GM23338 (cell line): ENCODE measurements around the gene DNAJB6. TPM values are rescaled to one million over a fixed set of nuclear protein-coding genes. Genes with fewer than 3 reads are reported as not detected.

Experiments
- ATAC-seq: fragments of 200-7000 bp; cut with Tn5 transposase; 3 replicates; pipeline ENCODE4 v1.9.1; 2020
- DNase-seq: peaks from one replicate; pipeline ENCODE4 v3.0.0-alpha.2; 2015; ENCODE audit warnings: low spot score
- H2AFZ ChIP-seq: fragments of 200-600 bp; sonication (generic); 2 replicates; pipeline ENCODE4 v1.8.0; 2016; ENCODE audit warnings: antibody characterized with exemption, mild to moderate bottlenecking, moderate library complexity
- H3F3A ChIP-seq: fragments of 200-600 bp; sonication (generic); replicated peaks from 2 replicates; pipeline ENCODE4 v1.8.0; 2017; ENCODE audit warnings: antibody characterized with exemption, mixed run types, low read depth
- H3K27ac ChIP-seq: fragments of 200-600 bp; sonication (generic); 2 replicates; pipeline ENCODE4 v1.6.1; 2016; ENCODE audit warnings: low read depth
- H3K27me3 ChIP-seq: fragments of 200-600 bp; sonication (generic); 2 replicates; pipeline ENCODE4 v1.8.0; 2016; ENCODE audit warnings: mild to moderate bottlenecking, mixed run types, moderate library complexity; ENCODE audit not compliant: insufficient read depth
- H3K36me3 ChIP-seq: fragments of 200-600 bp; sonication (generic); 2 replicates; pipeline ENCODE4 v1.8.0; 2016; ENCODE audit warnings: mild to moderate bottlenecking; ENCODE audit not compliant: insufficient read depth
- H3K4me1 ChIP-seq: fragments of 200-600 bp; sonication (generic); 2 replicates; pipeline ENCODE4 v1.8.0; 2016; ENCODE audit warnings: mild to moderate bottlenecking, moderate library complexity; ENCODE audit not compliant: insufficient read depth
- H3K4me2 ChIP-seq: fragments of 200-600 bp; sonication (generic); 2 replicates; pipeline ENCODE4 v1.7.1; 2017; ENCODE audit warnings: mixed run types
- H3K4me3 ChIP-seq: fragments of 200-600 bp; sonication (generic); 2 replicates; pipeline ENCODE4 v1.6.1; 2016; ENCODE audit warnings: mixed run types
- H3K79me2 ChIP-seq: fragments of 200-600 bp; sonication (generic); replicated peaks from 2 replicates; pipeline ENCODE4 v1.8.0; 2017; ENCODE audit warnings: mild to moderate bottlenecking; ENCODE audit not compliant: insufficient read depth
- H3K9me2 ChIP-seq: fragments of 200-600 bp; sonication (generic); 2 replicates; pipeline ENCODE4 v1.8.0; 2017; ENCODE audit not compliant: insufficient read depth
- H4K20me1 ChIP-seq: fragments of 200-600 bp; sonication (generic); replicated peaks from 2 replicates; pipeline ENCODE4 v1.8.0; 2017; ENCODE audit warnings: mild to moderate bottlenecking; ENCODE audit not compliant: insufficient read depth
- H3K27ac Mint-ChIP-seq: 2 replicates; pipeline ENCODE4 v1.8.0; 2020; ENCODE audit warnings: inconsistent platforms, mild to moderate bottlenecking, moderate library complexity, mixed read lengths
- H3K27me3 Mint-ChIP-seq: 3 replicates; pipeline ENCODE4 v1.8.0; 2022; ENCODE audit warnings: low read depth, mild to moderate bottlenecking, moderate library complexity, mixed read lengths, inconsistent platforms; ENCODE audit not compliant: insufficient read depth, poor library complexity
- H3K36me3 Mint-ChIP-seq: 3 replicates; pipeline ENCODE4 v1.8.0; 2021; ENCODE audit warnings: low read depth, mild to moderate bottlenecking, inconsistent platforms, moderate library complexity, mixed read lengths
- H3K4me1 Mint-ChIP-seq: 3 replicates; pipeline ENCODE4 v1.8.0; 2020; ENCODE audit warnings: mild to moderate bottlenecking, inconsistent platforms, mixed read lengths
- H3K4me3 Mint-ChIP-seq: 3 replicates; pipeline ENCODE4 v1.8.0; 2021; ENCODE audit warnings: moderate library complexity, mild to moderate bottlenecking, inconsistent platforms, mixed read lengths
- H3K9me3 Mint-ChIP-seq: 3 replicates; pipeline ENCODE4 v1.8.0; 2020; ENCODE audit warnings: moderate library complexity, mild to moderate bottlenecking, inconsistent platforms, mixed read lengths
- CREB1 ChIP-seq: fragments of 250-450 bp; sonication (Bioruptor Pico); IDR thresholded peaks from 2 replicates; pipeline ENCODE4 v1.5.0; 2020; ENCODE audit warnings: low read depth, mild to moderate bottlenecking, moderate library complexity
- EZH2 ChIP-seq: fragments of 200-600 bp; sonication (generic); IDR thresholded peaks from one replicate; pipeline ENCODE4 v1.8.0; 2017; ENCODE audit warnings: antibody characterized with exemption, mild to moderate bottlenecking, low read depth; ENCODE audit not compliant: unreplicated experiment
- EZH2phosphoT487 ChIP-seq: fragments of 200-600 bp; sonication (generic); IDR thresholded peaks from one replicate; pipeline ENCODE4 v1.8.1; 2018; ENCODE audit warnings: antibody characterized with exemption; ENCODE audit not compliant: unreplicated experiment
- JUNB ChIP-seq: IDR thresholded peaks from one replicate; pipeline ENCODE4 v1.6.1; 2016; ENCODE audit warnings: antibody characterized with exemption; ENCODE audit not compliant: unreplicated experiment
- NANOG ChIP-seq: IDR thresholded peaks from 2 replicates; pipeline ENCODE4 v1.6.1; 2016; ENCODE audit warnings: antibody characterized with exemption, borderline replicate concordance
- POLR2AphosphoS5 ChIP-seq: IDR thresholded peaks from 2 replicates; pipeline ENCODE4 v1.6.1; 2016; ENCODE audit warnings: antibody characterized with exemption, low read depth
- STAT1 ChIP-seq: IDR thresholded peaks from one replicate; pipeline ENCODE4 v1.6.1; 2016; ENCODE audit warnings: antibody characterized with exemption; ENCODE audit not compliant: unreplicated experiment
- ZNF114 ChIP-seq: fragments of 250-450 bp; sonication (Bioruptor Pico); IDR thresholded peaks from 2 replicates; pipeline ENCODE4 v1.5.0; 2020; ENCODE audit warnings: mild to moderate bottlenecking, moderate library complexity
- ZNF331 ChIP-seq: fragments of 250-450 bp; sonication (Bioruptor Pico); IDR thresholded peaks from 2 replicates; pipeline ENCODE4 v1.5.0; 2020; ENCODE audit warnings: low read depth, mild to moderate bottlenecking, moderate library complexity
- polyA plus RNA-seq: library from polyadenylated mRNA; unstranded; fragments of >200 nt; fragmentation: Nextera tagmentation; extraction: Ambion mirVana; gene quantifications from 2 replicates; pipeline ENCODE4 v1.2.1, GENCODE V29; 2016
- total RNA-seq: library from RNA; depleted of rRNA; stranded (reverse); fragments of >200 nt; shearing (Covaris generic); gene quantifications from 2 replicates; pipeline ENCODE4 v1.2.3, GENCODE V29; 2014
- TF ChIP-seq, protein P1 (sequence below), 2 experiments: fragments of 200-600 bp in 1 of 2; sonication (generic) in 1 of 2; conservative IDR thresholded peaks; 2 replicates each; pipeline versions ENCODE4 v1.5.1 to v1.6.1; 2016 to 2017; ENCODE audit warnings: antibody characterized with exemption in 2 of 2, low read depth in 2 of 2, mild to moderate bottlenecking in 2 of 2, moderate library complexity in 1 of 2
- TF ChIP-seq, protein P2 (sequence below): IDR thresholded peaks from 2 replicates; pipeline ENCODE4 v1.6.1; 2016; ENCODE audit warnings: antibody characterized with exemption
- TF ChIP-seq, protein P3 (sequence below): IDR thresholded peaks from one replicate; pipeline ENCODE4 v1.6.1; 2018; ENCODE audit warnings: antibody characterized with exemption; ENCODE audit not compliant: unreplicated experiment

The DNAJB6 gene
- total and polyA plus RNA-seq, 2 experiments from 2014 or later, result 308 to 322 TPM

DNA sequence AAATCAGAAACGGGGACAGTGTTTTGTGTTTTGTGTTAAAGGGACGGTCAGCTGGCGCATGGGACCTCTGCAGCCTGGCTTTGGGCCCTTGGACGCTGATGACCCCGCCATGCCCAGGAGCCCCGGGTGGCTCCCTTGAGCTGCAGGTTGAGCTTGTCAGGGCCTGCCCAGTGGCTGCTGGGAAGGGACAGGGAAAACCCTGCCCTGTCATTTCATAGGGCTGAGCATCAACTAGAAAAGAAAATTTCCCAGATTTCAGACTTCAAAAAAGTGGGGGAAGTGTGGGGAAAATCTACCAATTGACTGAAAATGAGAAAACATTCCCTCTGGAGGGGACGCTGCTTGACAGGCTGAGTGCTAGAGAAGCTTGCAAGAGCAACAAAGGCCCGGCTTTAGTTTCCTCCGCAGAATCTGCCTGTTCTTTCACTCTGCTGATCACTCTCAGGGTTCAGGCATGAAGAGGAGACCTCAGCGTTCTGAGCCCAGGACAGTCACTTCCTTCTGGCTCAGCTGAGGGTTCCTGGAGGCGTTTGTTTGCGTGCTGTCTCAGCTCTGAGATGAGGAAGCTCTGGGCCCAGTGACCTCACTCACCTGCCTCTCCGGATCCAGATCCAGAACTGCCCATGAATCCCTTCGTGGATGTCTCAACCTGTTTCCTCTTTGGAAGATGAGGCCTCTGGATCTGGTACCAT is 18.6 kb upstream of the DNAJB6 start:
- H3K36me3 Mint-ChIP-seq, result no peaks in the 10 kb centered on the region; the same call in 1 of the 3 replicates
- Histone ChIP-seq H3K36me3 (no peaks in the 10 kb centered on the region), H3K27me3 (no peaks in the 10 kb centered on the region), H2AFZ (peak overlapping the region; percentile 81; the same call in 1 of the 2 replicates), H3K4me1 (peaks cover 17% of the 10 kb centered on the region), H3F3A (no peaks in the 10 kb centered on the region; the same call in 1 of the 2 replicates), H3K4me2 (no peak overlapping the region), H4K20me1 (no peaks in the 10 kb centered on the region), H3K9me2 (no peaks in the 10 kb centered on the region), H3K79me2 (no peaks in the 10 kb centered on the region), H3K4me3 (no peak overlapping the region), H3K27ac (0 out of 2 replicates have a peak overlapping the region, but pooled peaks have one; percentile 74)
- H3K4me3 Mint-ChIP-seq, result no peak overlapping the region
- peaks cover 27% of the 10 kb centered on the region for H3K4me1 Mint-ChIP-seq
- peak overlapping the region; percentile 67; the same call in 1 of the 2 replicates for H3K27ac Mint-ChIP-seq
- H3K9me3 Mint-ChIP-seq, result no peaks in the 10 kb centered on the region; the same call in 1 of the 3 replicates
- H3K27me3 Mint-ChIP-seq, result peaks cover 20% of the 10 kb centered on the region
- ATAC-seq, result no peak
- no peak for DNase-seq
- TF ChIP-seq ZNF331 (CRISPR knock-in tag) (no peak), JUNB (no peak), CREB1 (CRISPR knock-in tag) (no peak), NANOG (no peak), EZH2phosphoT487 (no peak)

DNA sequence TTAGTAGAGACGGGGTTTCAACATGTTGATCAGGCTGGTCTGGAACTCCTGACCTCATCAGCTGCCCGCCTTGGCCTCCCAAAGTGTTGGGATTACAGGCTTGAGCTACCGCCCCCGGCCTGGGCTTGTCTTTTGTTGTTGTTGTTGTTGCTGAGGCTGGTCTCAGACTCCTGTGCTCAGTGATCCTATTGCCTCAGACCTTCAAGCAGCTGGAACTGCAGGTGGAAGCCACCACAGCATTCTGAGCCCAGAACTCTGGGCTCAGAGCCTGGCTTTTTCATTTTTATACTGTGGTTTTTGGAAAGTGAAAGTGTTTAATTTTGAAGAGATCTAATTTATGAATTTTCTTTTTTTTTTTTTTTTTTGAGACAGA is 16.2 kb upstream of the DNAJB6 start:
- no peak for DNase-seq
- H3K36me3 ChIP-seq, result no peaks in the 10 kb centered on the region
- no peak overlapping the region for H3K27ac Mint-ChIP-seq
- H3K36me3 Mint-ChIP-seq, result no peaks in the 10 kb centered on the region; the same call in 2 of the 3 replicates
- H3K27ac ChIP-seq, result peak overlapping the region; percentile 92; the same call in 1 of the 2 replicates
- H3K27me3 ChIP-seq, result no peaks in the 10 kb centered on the region
- H3F3A ChIP-seq, result no peaks in the 10 kb centered on the region; the same call in 1 of the 2 replicates
- peaks cover 3% of the 10 kb centered on the region; the same call in 1 of the 3 replicates for H3K9me3 Mint-ChIP-seq
- H3K4me3 ChIP-seq, result peak overlapping the region; percentile 41; the same call in 1 of the 2 replicates
- H3K4me1 ChIP-seq, result peaks cover 13% of the 10 kb centered on the region
- no peaks in the 10 kb centered on the region for H3K9me2 ChIP-seq
- ATAC-seq, result no peak; the same call in 2 of the 3 replicates
- no peaks in the 10 kb centered on the region for H4K20me1 ChIP-seq
- H3K4me1 Mint-ChIP-seq, result peaks cover 23% of the 10 kb centered on the region
- H3K4me3 Mint-ChIP-seq, result peak overlapping the region; percentile 39; the same call in 1 of the 3 replicates
- no peaks in the 10 kb centered on the region for H3K79me2 ChIP-seq
- H3K27me3 Mint-ChIP-seq, result peaks cover 19% of the 10 kb centered on the region
- no peak overlapping the region for H2AFZ ChIP-seq
- H3K4me2 ChIP-seq, result peak overlapping the region; percentile 55; the same call in 1 of the 2 replicates
- TF ChIP-seq EZH2 (no peak), STAT1 (no peak), NANOG (no peak), ZNF114 (no peak), POLR2AphosphoS5 (no peak; the same call in 1 of the 2 replicates), EZH2phosphoT487 (no peak), JUNB (no peak), ZNF331 (CRISPR knock-in tag) (no peak), CREB1 (CRISPR knock-in tag) (no peak)
- TF ChIP-seq, protein P1, sequence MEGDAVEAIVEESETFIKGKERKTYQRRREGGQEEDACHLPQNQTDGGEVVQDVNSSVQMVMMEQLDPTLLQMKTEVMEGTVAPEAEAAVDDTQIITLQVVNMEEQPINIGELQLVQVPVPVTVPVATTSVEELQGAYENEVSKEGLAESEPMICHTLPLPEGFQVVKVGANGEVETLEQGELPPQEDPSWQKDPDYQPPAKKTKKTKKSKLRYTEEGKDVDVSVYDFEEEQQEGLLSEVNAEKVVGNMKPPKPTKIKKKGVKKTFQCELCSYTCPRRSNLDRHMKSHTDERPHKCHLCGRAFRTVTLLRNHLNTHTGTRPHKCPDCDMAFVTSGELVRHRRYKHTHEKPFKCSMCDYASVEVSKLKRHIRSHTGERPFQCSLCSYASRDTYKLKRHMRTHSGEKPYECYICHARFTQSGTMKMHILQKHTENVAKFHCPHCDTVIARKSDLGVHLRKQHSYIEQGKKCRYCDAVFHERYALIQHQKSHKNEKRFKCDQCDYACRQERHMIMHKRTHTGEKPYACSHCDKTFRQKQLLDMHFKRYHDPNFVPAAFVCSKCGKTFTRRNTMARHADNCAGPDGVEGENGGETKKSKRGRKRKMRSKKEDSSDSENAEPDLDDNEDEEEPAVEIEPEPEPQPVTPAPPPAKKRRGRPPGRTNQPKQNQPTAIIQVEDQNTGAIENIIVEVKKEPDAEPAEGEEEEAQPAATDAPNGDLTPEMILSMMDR (conservative IDR thresholded peaks at IDR 0.05; ENCODE audit: low read depth in 2 of 2), result no peak
- TF ChIP-seq, protein P2, sequence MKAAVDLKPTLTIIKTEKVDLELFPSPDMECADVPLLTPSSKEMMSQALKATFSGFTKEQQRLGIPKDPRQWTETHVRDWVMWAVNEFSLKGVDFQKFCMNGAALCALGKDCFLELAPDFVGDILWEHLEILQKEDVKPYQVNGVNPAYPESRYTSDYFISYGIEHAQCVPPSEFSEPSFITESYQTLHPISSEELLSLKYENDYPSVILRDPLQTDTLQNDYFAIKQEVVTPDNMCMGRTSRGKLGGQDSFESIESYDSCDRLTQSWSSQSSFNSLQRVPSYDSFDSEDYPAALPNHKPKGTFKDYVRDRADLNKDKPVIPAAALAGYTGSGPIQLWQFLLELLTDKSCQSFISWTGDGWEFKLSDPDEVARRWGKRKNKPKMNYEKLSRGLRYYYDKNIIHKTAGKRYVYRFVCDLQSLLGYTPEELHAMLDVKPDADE, result no peak
- TF ChIP-seq, protein P3, sequence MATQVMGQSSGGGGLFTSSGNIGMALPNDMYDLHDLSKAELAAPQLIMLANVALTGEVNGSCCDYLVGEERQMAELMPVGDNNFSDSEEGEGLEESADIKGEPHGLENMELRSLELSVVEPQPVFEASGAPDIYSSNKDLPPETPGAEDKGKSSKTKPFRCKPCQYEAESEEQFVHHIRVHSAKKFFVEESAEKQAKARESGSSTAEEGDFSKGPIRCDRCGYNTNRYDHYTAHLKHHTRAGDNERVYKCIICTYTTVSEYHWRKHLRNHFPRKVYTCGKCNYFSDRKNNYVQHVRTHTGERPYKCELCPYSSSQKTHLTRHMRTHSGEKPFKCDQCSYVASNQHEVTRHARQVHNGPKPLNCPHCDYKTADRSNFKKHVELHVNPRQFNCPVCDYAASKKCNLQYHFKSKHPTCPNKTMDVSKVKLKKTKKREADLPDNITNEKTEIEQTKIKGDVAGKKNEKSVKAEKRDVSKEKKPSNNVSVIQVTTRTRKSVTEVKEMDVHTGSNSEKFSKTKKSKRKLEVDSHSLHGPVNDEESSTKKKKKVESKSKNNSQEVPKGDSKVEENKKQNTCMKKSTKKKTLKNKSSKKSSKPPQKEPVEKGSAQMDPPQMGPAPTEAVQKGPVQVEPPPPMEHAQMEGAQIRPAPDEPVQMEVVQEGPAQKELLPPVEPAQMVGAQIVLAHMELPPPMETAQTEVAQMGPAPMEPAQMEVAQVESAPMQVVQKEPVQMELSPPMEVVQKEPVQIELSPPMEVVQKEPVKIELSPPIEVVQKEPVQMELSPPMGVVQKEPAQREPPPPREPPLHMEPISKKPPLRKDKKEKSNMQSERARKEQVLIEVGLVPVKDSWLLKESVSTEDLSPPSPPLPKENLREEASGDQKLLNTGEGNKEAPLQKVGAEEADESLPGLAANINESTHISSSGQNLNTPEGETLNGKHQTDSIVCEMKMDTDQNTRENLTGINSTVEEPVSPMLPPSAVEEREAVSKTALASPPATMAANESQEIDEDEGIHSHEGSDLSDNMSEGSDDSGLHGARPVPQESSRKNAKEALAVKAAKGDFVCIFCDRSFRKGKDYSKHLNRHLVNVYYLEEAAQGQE, result no peak
